ENCODE measurements around the gene RIPOR1. TPM values are rescaled to one million over a fixed set of nuclear protein-coding genes. Genes with fewer than 3 reads are reported as not detected.

RIPOR1 gene
- total and polyA plus RNA-seq, 2 experiments from 2014 or later, result 7.6 to 22.4 TPM

DNA sequence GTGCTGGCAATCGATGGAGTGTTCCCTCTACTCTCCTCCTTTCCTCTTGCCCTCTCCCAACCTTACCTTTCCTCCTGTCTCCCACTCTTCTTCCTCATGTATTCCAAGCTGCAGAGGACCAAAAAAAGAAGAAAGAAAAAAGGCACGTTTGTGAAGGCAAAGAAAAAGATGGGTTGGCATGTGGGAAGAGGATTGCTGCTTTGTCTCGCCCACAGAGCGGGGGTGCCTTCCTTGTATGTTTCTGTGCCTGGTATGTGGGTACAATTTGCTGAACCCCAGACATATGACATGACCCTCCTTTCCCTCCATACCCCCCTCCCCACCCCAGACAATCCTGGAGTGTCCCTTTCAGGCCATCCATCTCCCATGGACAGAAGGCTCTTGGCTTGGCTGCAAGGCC is 20.6 kb downstream of the RIPOR1 start:
- no peak overlapping the region for H3K4me3 ChIP-seq
- ATAC-seq (no peak), DNase-seq (ENCODE audit: low spot score) (no peak)
- no peak overlapping the region for H3K27ac Mint-ChIP-seq
- peaks cover 13% of the 10 kb centered on the region for H4K20me1 ChIP-seq (replicated peaks; ENCODE audit: insufficient read depth)
- H3K27me3 ChIP-seq (ENCODE audit: insufficient read depth), result no peaks in the 10 kb centered on the region
- H3K4me3 Mint-ChIP-seq, result no peak overlapping the region
- no peaks in the 10 kb centered on the region; the same call in 1 of the 2 replicates for H3K4me1 ChIP-seq (ENCODE audit: insufficient read depth)
- no peak overlapping the region for H3K4me2 ChIP-seq
- peaks cover 3% of the 10 kb centered on the region; the same call in 1 of the 2 replicates for H3F3A ChIP-seq (replicated peaks; ENCODE audit: low read depth)
- H3K79me2 ChIP-seq (replicated peaks; ENCODE audit: insufficient read depth), result peaks cover 3% of the 10 kb centered on the region; the same call in 1 of the 2 replicates
- no peaks in the 10 kb centered on the region; the same call in 2 of the 3 replicates for H3K9me3 Mint-ChIP-seq
- no peaks in the 10 kb centered on the region for H3K9me2 ChIP-seq (ENCODE audit: insufficient read depth)
- no peaks in the 10 kb centered on the region for H3K36me3 ChIP-seq (ENCODE audit: insufficient read depth)
- TF ChIP-seq ZNF114 (CRISPR knock-in tag; IDR thresholded peaks at IDR 0.05) (no peak), ETS1 (IDR thresholded peaks at IDR 0.05) (no peak), EZH2phosphoT487 (IDR thresholded peaks at IDR 0.05; ENCODE audit: unreplicated experiment) (no peak), EZH2 (IDR thresholded peaks at IDR 0.05; ENCODE audit: low read depth, unreplicated experiment) (no peak), ZNF331 (CRISPR knock-in tag; IDR thresholded peaks at IDR 0.05; ENCODE audit: low read depth) (no peak), NANOG (IDR thresholded peaks at IDR 0.05; ENCODE audit: borderline replicate concordance) (no peak), CREB1 (CRISPR knock-in tag; IDR thresholded peaks at IDR 0.05; ENCODE audit: low read depth) (no peak), JUNB (IDR thresholded peaks at IDR 0.05; ENCODE audit: unreplicated experiment) (no peak), POLR2AphosphoS5 (IDR thresholded peaks at IDR 0.05; ENCODE audit: low read depth) (no peak)
- TF ChIP-seq, protein P1, sequence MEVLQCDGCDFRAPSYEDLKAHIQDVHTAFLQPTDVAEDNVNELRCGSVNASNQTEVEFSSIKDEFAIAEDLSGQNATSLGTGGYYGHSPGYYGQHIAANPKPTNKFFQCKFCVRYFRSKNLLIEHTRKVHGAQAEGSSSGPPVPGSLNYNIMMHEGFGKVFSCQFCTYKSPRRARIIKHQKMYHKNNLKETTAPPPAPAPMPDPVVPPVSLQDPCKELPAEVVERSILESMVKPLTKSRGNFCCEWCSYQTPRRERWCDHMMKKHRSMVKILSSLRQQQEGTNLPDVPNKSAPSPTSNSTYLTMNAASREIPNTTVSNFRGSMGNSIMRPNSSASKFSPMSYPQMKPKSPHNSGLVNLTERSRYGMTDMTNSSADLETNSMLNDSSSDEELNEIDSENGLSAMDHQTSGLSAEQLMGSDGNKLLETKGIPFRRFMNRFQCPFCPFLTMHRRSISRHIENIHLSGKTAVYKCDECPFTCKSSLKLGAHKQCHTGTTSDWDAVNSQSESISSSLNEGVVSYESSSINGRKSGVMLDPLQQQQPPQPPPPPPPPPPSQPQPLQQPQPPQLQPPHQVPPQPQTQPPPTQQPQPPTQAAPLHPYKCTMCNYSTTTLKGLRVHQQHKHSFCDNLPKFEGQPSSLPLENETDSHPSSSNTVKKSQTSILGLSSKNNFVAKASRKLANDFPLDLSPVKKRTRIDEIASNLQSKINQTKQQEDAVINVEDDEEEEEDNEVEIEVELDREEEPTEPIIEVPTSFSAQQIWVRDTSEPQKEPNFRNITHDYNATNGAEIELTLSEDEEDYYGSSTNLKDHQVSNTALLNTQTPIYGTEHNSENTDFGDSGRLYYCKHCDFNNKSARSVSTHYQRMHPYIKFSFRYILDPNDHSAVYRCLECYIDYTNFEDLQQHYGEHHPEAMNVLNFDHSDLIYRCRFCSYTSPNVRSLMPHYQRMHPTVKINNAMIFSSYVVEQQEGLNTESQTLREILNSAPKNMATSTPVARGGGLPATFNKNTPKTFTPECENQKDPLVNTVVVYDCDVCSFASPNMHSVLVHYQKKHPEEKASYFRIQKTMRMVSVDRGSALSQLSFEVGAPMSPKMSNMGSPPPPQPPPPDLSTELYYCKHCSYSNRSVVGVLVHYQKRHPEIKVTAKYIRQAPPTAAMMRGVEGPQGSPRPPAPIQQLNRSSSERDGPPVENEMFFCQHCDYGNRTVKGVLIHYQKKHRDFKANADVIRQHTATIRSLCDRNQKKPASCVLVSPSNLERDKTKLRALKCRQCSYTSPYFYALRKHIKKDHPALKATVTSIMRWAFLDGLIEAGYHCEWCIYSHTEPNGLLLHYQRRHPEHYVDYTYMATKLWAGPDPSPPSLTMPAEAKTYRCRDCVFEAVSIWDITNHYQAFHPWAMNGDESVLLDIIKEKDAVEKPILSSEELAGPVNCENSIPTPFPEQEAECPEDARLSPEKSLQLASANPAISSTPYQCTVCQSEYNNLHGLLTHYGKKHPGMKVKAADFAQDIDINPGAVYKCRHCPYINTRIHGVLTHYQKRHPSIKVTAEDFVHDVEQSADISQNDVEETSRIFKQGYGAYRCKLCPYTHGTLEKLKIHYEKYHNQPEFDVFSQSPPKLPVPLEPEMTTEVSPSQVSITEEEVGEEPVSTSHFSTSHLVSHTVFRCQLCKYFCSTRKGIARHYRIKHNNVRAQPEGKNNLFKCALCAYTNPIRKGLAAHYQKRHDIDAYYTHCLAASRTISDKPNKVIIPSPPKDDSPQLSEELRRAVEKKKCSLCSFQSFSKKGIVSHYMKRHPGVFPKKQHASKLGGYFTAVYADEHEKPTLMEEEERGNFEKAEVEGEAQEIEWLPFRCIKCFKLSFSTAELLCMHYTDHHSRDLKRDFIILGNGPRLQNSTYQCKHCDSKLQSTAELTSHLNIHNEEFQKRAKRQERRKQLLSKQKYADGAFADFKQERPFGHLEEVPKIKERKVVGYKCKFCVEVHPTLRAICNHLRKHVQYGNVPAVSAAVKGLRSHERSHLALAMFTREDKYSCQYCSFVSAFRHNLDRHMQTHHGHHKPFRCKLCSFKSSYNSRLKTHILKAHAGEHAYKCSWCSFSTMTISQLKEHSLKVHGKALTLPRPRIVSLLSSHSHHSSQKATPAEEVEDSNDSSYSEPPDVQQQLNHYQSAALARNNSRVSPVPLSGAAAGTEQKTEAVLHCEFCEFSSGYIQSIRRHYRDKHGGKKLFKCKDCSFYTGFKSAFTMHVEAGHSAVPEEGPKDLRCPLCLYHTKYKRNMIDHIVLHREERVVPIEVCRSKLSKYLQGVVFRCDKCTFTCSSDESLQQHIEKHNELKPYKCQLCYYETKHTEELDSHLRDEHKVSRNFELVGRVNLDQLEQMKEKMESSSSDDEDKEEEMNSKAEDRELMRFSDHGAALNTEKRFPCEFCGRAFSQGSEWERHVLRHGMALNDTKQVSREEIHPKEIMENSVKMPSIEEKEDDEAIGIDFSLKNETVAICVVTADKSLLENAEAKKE (CRISPR knock-in tag; IDR thresholded peaks at IDR 0.05), result no peak
- TF ChIP-seq, protein P2, sequence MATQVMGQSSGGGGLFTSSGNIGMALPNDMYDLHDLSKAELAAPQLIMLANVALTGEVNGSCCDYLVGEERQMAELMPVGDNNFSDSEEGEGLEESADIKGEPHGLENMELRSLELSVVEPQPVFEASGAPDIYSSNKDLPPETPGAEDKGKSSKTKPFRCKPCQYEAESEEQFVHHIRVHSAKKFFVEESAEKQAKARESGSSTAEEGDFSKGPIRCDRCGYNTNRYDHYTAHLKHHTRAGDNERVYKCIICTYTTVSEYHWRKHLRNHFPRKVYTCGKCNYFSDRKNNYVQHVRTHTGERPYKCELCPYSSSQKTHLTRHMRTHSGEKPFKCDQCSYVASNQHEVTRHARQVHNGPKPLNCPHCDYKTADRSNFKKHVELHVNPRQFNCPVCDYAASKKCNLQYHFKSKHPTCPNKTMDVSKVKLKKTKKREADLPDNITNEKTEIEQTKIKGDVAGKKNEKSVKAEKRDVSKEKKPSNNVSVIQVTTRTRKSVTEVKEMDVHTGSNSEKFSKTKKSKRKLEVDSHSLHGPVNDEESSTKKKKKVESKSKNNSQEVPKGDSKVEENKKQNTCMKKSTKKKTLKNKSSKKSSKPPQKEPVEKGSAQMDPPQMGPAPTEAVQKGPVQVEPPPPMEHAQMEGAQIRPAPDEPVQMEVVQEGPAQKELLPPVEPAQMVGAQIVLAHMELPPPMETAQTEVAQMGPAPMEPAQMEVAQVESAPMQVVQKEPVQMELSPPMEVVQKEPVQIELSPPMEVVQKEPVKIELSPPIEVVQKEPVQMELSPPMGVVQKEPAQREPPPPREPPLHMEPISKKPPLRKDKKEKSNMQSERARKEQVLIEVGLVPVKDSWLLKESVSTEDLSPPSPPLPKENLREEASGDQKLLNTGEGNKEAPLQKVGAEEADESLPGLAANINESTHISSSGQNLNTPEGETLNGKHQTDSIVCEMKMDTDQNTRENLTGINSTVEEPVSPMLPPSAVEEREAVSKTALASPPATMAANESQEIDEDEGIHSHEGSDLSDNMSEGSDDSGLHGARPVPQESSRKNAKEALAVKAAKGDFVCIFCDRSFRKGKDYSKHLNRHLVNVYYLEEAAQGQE (IDR thresholded peaks at IDR 0.05; ENCODE audit: unreplicated experiment), result no peak
- no peak overlapping the region for H3K27ac ChIP-seq (ENCODE audit: low read depth)
- H3K4me1 Mint-ChIP-seq, result peaks cover 23% of the 10 kb centered on the region
- no peaks in the 10 kb centered on the region; the same call in 2 of the 3 replicates for H3K36me3 Mint-ChIP-seq (ENCODE audit: low read depth)
- H2AFZ ChIP-seq, result no peak overlapping the region
- peaks cover 22% of the 10 kb centered on the region for H3K27me3 Mint-ChIP-seq (ENCODE audit: insufficient read depth, low read depth, poor library complexity)

All from GM23338 (cell line).